Prostate gland (tissue), 2 donors: Measurements from ENCODE around the gene B9D2. TPM values are rescaled to one million over a fixed set of nuclear protein-coding genes. Genes with fewer than 3 reads are reported as not detected.

Source experiments
- DNase-seq: peaks from one replicate; pipeline ENCODE4 v3.0.0-alpha.2; 2019; ENCODE audit warnings: low spot score
- H3K27ac ChIP-seq, 2 donors: fragments of 200-600 bp; sonication (generic); 2 replicates each; pipeline ENCODE4 v1.5.1; 2017 to 2019
- H3K27me3 ChIP-seq: fragments of 200-600 bp; sonication (generic); replicated peaks from 2 replicates; pipeline ENCODE4 v1.5.1; 2019; ENCODE audit not compliant: insufficient read depth
- H3K36me3 ChIP-seq, 2 donors: fragments of 200-600 bp; sonication (generic); 1 replicate in 1 of 2; 2 replicates in 1 of 2; pipeline versions ENCODE4 v1.5.1 to v1.8.1; 2017 to 2019
- H3K4me1 ChIP-seq: fragments of 200-600 bp; sonication (generic); replicated peaks from 2 replicates; pipeline ENCODE4 v1.5.1; 2019
- H3K4me3 ChIP-seq, 2 donors: fragments of 200-600 bp; sonication (generic); 2 replicates each; pipeline ENCODE4 v1.5.1; 2017 to 2019
- H3K9me3 ChIP-seq: fragments of 200-600 bp; sonication (generic); 2 replicates; pipeline ENCODE4 v1.5.1; 2017
- CTCF ChIP-seq, 4 experiments: fragments of 200-600 bp in 2 of 4; fragments of 450-650 bp in 2 of 4; sonication (generic) in 2 of 4; IDR thresholded peaks; 1 replicate in 3 of 4; 2 replicates in 1 of 4; pipeline ENCODE4 v1.5.1; 2016 to 2019; ENCODE audit warnings: antibody characterized with exemption in 4 of 4, mild to moderate bottlenecking in 2 of 4, moderate library complexity in 2 of 4
- POLR2A ChIP-seq: fragments of 450-650 bp; IDR thresholded peaks from one replicate; pipeline ENCODE4 v1.6.1; 2016; ENCODE audit warnings: antibody characterized with exemption, mild to moderate bottlenecking
- POLR2AphosphoS5 ChIP-seq: sonication (generic); formaldehyde crosslinking; IDR thresholded peaks from one replicate; pipeline ENCODE4 v1.6.1; 2017; ENCODE audit warnings: antibody characterized with exemption
- WGBS: methylation state at CpG from one replicate; pipeline ENCODE4 v1.1.5; 2018; 5-methylcytosine and 5-hydroxymethylcytosine counted together
- intact Hi-C: fragments of 100-400 bp; cut with DNase I; formaldehyde crosslinking; loops from one replicate; pipeline ENCODE4 v1.14.2; 2022
- total RNA-seq, 2 donors: library from RNA; depleted of rRNA; stranded (reverse); fragments of >200 nt; gene quantifications; one replicate each; pipeline ENCODE4 v1.1.0, GENCODE V29; 2016

Gene B9D2
- total RNA-seq, 2 donors from 2014 or later, result 10.7 to 17.1 TPM

GRCh38 chr19:41354343-41354953, 9.5 kb downstream of the B9D2 start:
- TF ChIP-seq POLR2AphosphoS5, result no peak
- TF ChIP-seq POLR2A, result no peak
- no peak for TF ChIP-seq CTCF (IDR thresholded peaks at IDR 0.05)
- 87% methylated on average over 23 of the region's 23 CpGs for WGBS
- peak overlapping the region; percentile 70 to 80 for H3K4me3 ChIP-seq
- no peaks in the 10 kb centered on the region for H3K27me3 ChIP-seq
- H3K4me1 ChIP-seq, result peaks cover 5% of the 10 kb centered on the region
- DNase-seq, result no peak
- no peaks in the 10 kb centered on the region for H3K9me3 ChIP-seq
- H3K36me3 ChIP-seq, result no peaks in the 10 kb centered on the region
- intact Hi-C loops, result no loop called here
- H3K27ac ChIP-seq, result peak overlapping the region; percentile 79 to 83

GRCh38 chr19:41353466-41354342, 10.2 kb downstream of the B9D2 start, which contains the start of gene TGFB1:
TSS of gene TGFB1 (minus strand) at chr19:41353922. CDS start at chr19:41353044, 878 bp downstream.
- Histone ChIP-seq H3K36me3 (no peaks in the 10 kb centered on the region), H3K27ac (peak within 1 kb of the TSS; percentile 79 to 83), H3K4me1 (peaks cover 5% of the 10 kb centered on the region), H3K9me3 (no peaks in the 10 kb centered on the region), H3K4me3 (peak within 1 kb of the TSS; percentile 70 to 80), H3K27me3 (no peaks in the 10 kb centered on the region)
- TF ChIP-seq POLR2AphosphoS5, result peak; percentile 48
- peak; percentile 81 to 91 (median 84) for TF ChIP-seq CTCF (IDR thresholded peaks at IDR 0.05)
- TF ChIP-seq POLR2A, result peak; percentile 57
- intact Hi-C loops, result no loop called here
- DNase-seq, result peak; percentile 73
- under 1% methylated on average over 56 of the region's 78 CpGs for WGBS

GRCh38 chr19:41352609-41353465, 11.1 kb downstream of the B9D2 start:
- Histone ChIP-seq H3K36me3 (no peaks in the 10 kb centered on the region), H3K4me3 (peak overlapping the region; percentile 70 to 80), H3K9me3 (no peaks in the 10 kb centered on the region), H3K27me3 (no peaks in the 10 kb centered on the region), H3K4me1 (peaks cover 5% of the 10 kb centered on the region), H3K27ac (peak overlapping the region; percentile 79 to 83)
- WGBS, result under 1% methylated on average over 57 of the region's 71 CpGs
- DNase-seq, result peak; percentile 38
- intact Hi-C loops, result no loop called here
- TF ChIP-seq CTCF (IDR thresholded peaks at IDR 0.05), result peak in 3 of 4 experiments; percentile 29 to 50 (median 36)
- TF ChIP-seq POLR2AphosphoS5, result no peak
- no peak for TF ChIP-seq POLR2A

GRCh38 chr19:41352279-41352608, 11.7 kb downstream of the B9D2 start:
- no peaks in the 10 kb centered on the region for H3K36me3 ChIP-seq
- H3K27ac ChIP-seq, result peak overlapping the region; percentile 79 to 83
- H3K4me1 ChIP-seq, result peaks cover 5% of the 10 kb centered on the region
- no peaks in the 10 kb centered on the region for H3K27me3 ChIP-seq
- under 1% methylated on average over 12 of the region's 12 CpGs for WGBS
- TF ChIP-seq POLR2A, result no peak
- TF ChIP-seq POLR2AphosphoS5, result no peak
- no peak for TF ChIP-seq CTCF (IDR thresholded peaks at IDR 0.05)
- peak overlapping the region; percentile 70 to 80 for H3K4me3 ChIP-seq
- intact Hi-C loops, result no loop called here
- DNase-seq, result no peak
- H3K9me3 ChIP-seq, result no peaks in the 10 kb centered on the region
